Smooth muscle cell (in vitro differentiated cells): ENCODE measurements around the gene RRP1. TPM values are rescaled to one million over a fixed set of nuclear protein-coding genes. Genes with fewer than 3 reads are reported as not detected.

ENCODE experiments used
- DNase-seq: peaks from one replicate; lab custom pipeline; 2025; ENCODE audit not compliant: unreplicated experiment; lab: John Stamatoyannopoulos, UW
- H2AFZ ChIP-seq: fragments of 200-600 bp; sonication (generic); 2 replicates; pipeline ENCODE4 v1.6.0; 2016; ENCODE audit warnings: antibody characterized with exemption, low read depth, mild to moderate bottlenecking
- H3F3A ChIP-seq: fragments of 200-600 bp; sonication (generic); 2 replicates; pipeline ENCODE4 v1.6.0; 2017; ENCODE audit warnings: antibody characterized with exemption, low read depth
- H3K27ac ChIP-seq: fragments of 200-600 bp; sonication (generic); 2 replicates; pipeline ENCODE4 v1.5.1; 2016; ENCODE audit warnings: low read depth, mild to moderate bottlenecking
- H3K27me3 ChIP-seq: fragments of 200-600 bp; sonication (generic); 2 replicates; pipeline ENCODE4 v1.6.1; 2016; ENCODE audit warnings: low read depth, mild to moderate bottlenecking
- H3K36me3 ChIP-seq: fragments of 200-600 bp; sonication (generic); 2 replicates; pipeline ENCODE4 v1.5.1; 2016; ENCODE audit warnings: low read depth
- H3K4me1 ChIP-seq: fragments of 200-600 bp; sonication (generic); 2 replicates; pipeline ENCODE4 v1.5.1; 2016; ENCODE audit warnings: low read depth
- H3K4me2 ChIP-seq: fragments of 200-600 bp; sonication (generic); 2 replicates; pipeline ENCODE4 v1.6.0; 2016; ENCODE audit warnings: mild to moderate bottlenecking
- H3K4me3 ChIP-seq: fragments of 200-600 bp; sonication (generic); 2 replicates; pipeline ENCODE4 v1.5.1; 2016; ENCODE audit warnings: mild to moderate bottlenecking
- H3K79me2 ChIP-seq: fragments of 200-600 bp; sonication (generic); 2 replicates; pipeline ENCODE4 v1.6.0; 2016; ENCODE audit warnings: low read depth, mild to moderate bottlenecking
- H3K9ac ChIP-seq: fragments of 200-600 bp; sonication (generic); 2 replicates; pipeline ENCODE4 v1.6.0; 2016; ENCODE audit warnings: low read depth
- H3K9me3 ChIP-seq: fragments of 200-600 bp; sonication (generic); replicated peaks from 2 replicates; pipeline ENCODE4 v1.5.1; 2016; ENCODE audit warnings: low read depth
- H4K20me1 ChIP-seq: fragments of 200-600 bp; sonication (generic); 2 replicates; pipeline ENCODE4 v1.6.0; 2016; ENCODE audit warnings: low read depth
- CTCF ChIP-seq: fragments of 200-600 bp; sonication (generic); IDR thresholded peaks from 2 replicates; pipeline ENCODE4 v1.5.1; 2017; ENCODE audit warnings: borderline replicate concordance, mild to moderate bottlenecking, antibody characterized with exemption; ENCODE audit not compliant: insufficient read depth, poor library complexity, severe bottlenecking
- WGBS: methylation state at CpG from one replicate; pipeline ENCODE4 v1.1.7; 2016; ENCODE audit warnings: low lambda C conversion rate; 5-methylcytosine and 5-hydroxymethylcytosine counted together
- polyA plus RNA-seq: library from polyadenylated mRNA; unstranded; fragments of >200 nt; fragmentation: Nextera tagmentation; extraction: Ambion mirVana; gene quantifications from 2 replicates; pipeline ENCODE4 v1.2.1, GENCODE V29; 2016
- total RNA-seq: library from RNA; depleted of rRNA; stranded (reverse); fragments of >200 nt; gene quantifications from 2 replicates; pipeline ENCODE4 v1.2.3, GENCODE V29; 2014

RRP1 gene
- total and polyA plus RNA-seq, 2 experiments from 2014 or later, result 11.3 to 17.5 TPM

- Histone ChIP-seq H3K36me3 (no peaks in the 10 kb centered on the region), H3K27me3 (no peaks in the 10 kb centered on the region), H3K4me3 (no peak overlapping the region), H3K27ac (no peak overlapping the region), H3K4me1 (peaks cover 6% of the 10 kb centered on the region), H3F3A (no peaks in the 10 kb centered on the region), H3K9me3 (no peaks in the 10 kb centered on the region), H3K4me2 (no peak overlapping the region), H2AFZ (no peak overlapping the region), H3K9ac (no peak overlapping the region), H3K79me2 (peaks cover 12% of the 10 kb centered on the region), H4K20me1 (peaks cover 9% of the 10 kb centered on the region)
- WGBS, result 87% methylated on average over 5 of the region's 5 CpGs
- TF ChIP-seq CTCF, result no peak
- no peak for DNase-seq
Measured at GRCh38 chr21:43779660-43780059, 9.7 kb upstream of the RRP1 start.

GRCh38 chr21:43781846-43782245, 7.5 kb upstream of the RRP1 start:
- Histone ChIP-seq H4K20me1 (no peaks in the 10 kb centered on the region), H3F3A (no peaks in the 10 kb centered on the region), H3K4me3 (no peak overlapping the region), H3K9ac (no peak overlapping the region), H3K4me1 (no peaks in the 10 kb centered on the region), H3K36me3 (no peaks in the 10 kb centered on the region), H3K9me3 (no peaks in the 10 kb centered on the region), H3K79me2 (no peaks in the 10 kb centered on the region), H3K4me2 (no peak overlapping the region), H2AFZ (no peak overlapping the region), H3K27ac (no peak overlapping the region), H3K27me3 (no peaks in the 10 kb centered on the region)
- DNase-seq, result no peak
- TF ChIP-seq CTCF, result no peak
- 74% methylated on average over 6 of the region's 6 CpGs for WGBS

DNA sequence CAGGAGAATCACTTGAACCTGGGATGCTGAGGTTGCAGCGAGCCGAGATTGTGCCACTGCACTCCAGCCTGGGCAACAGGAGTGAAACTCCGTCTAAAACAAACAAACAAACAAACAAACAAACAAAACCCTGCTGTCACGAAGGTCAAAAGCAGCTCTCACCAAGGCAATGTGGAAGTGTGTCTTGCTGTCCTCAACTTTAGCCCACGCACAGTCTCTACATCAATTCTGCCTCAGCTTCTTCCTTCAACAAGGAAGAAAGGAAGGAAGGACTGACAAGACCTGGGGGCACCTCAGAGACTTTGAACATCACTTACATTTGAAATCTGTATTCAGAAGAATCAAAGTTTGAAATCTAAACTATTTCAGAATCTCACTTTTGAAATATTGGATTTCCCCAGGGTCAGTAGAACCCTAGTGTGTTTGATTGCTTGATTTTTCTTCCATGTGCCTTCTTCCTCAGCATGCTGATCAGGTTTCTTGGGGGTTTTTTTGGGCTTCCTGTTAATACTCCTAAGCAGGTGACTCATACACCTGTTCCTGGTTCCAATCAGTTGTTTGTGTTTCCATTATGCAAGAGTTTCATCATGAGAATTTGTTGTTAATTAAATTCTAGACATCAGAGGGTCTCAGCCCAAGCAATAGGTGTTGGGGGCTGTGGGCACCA, 6.8 kb upstream of the RRP1 start:
- Histone ChIP-seq H3K27me3 (no peaks in the 10 kb centered on the region), H3K9ac (no peak overlapping the region), H3K79me2 (no peaks in the 10 kb centered on the region), H3K27ac (no peak overlapping the region), H3K36me3 (no peaks in the 10 kb centered on the region), H2AFZ (no peak overlapping the region), H3K9me3 (no peaks in the 10 kb centered on the region), H4K20me1 (no peaks in the 10 kb centered on the region), H3K4me2 (no peak overlapping the region), H3K4me3 (no peak overlapping the region), H3F3A (no peaks in the 10 kb centered on the region), H3K4me1 (no peaks in the 10 kb centered on the region)
- no peak for DNase-seq
- TF ChIP-seq CTCF, result no peak
- 84% methylated on average over 5 of the region's 5 CpGs for WGBS

DNA sequence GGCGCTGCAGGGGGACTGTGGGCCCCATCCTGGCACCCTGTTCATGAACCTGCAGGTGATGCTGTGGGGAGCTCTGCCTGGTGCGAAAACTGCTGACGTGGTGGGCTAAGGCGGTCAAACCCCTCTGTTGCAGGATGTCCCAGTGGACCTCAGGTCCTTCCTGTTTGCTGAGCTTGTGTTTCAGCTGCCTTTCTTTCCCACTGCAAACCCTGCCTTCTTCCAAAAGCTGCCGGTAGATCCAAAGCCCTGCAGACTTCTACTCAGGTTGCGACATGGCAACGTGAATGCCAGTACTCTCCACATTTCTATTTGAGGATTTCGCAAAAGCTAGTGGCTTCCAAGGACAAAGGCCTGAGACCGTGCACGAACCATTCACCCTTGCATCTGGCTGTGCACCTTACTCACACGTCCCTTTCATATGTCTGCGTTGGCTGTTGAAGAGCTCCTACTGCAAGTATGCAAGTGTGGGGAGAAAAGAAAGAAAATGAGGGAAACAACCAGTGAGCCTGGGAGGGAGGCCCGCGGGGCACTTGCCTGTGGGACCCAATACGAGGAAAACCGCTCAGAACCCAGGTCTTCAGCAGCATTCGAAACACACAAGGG, 6.2 kb upstream of the RRP1 start:
- TF ChIP-seq CTCF, result no peak

More for the DNA sequence above, 6.2 kb upstream of the RRP1 start:
- no peaks in the 10 kb centered on the region for H3K4me1 ChIP-seq
- H3K36me3 ChIP-seq, result no peaks in the 10 kb centered on the region
- H3K27ac ChIP-seq, result no peak overlapping the region
- H3F3A ChIP-seq, result no peaks in the 10 kb centered on the region
- H3K4me3 ChIP-seq, result no peak overlapping the region
- H3K9me3 ChIP-seq, result no peaks in the 10 kb centered on the region
- H3K79me2 ChIP-seq, result no peaks in the 10 kb centered on the region
- no peak overlapping the region for H3K9ac ChIP-seq
- H2AFZ ChIP-seq, result no peak overlapping the region
- H4K20me1 ChIP-seq, result no peaks in the 10 kb centered on the region
- DNase-seq, result no peak
- 90% methylated on average over 17 of the region's 17 CpGs for WGBS
- no peaks in the 10 kb centered on the region for H3K27me3 ChIP-seq
- H3K4me2 ChIP-seq, result no peak overlapping the region
